G401 (cell line): ENCODE measurements around the gene ERMARD. TPM values are rescaled to one million over a fixed set of nuclear protein-coding genes. Genes with fewer than 3 reads are reported as not detected.

ENCODE experiments used
- DNase-seq: peaks from one replicate; pipeline ENCODE4 v3.0.0-alpha.2; 2015; ENCODE audit warnings: low spot score
- in situ Hi-C: cut with HindIII; loops from 2 replicates; pipeline ENCODE4 v1.10.0; 2016; ENCODE audit warnings: low sequenced_read_pairs, mixed read lengths
- total RNA-seq: library from RNA; depleted of rRNA; stranded (reverse); fragments of >200 nt; shearing (Covaris generic); gene quantifications from 2 replicates; pipeline ENCODE4 v1.2.3, GENCODE V29; 2014; rRNA removed

Gene ERMARD
- total RNA-seq, 1 experiment from 2014 or later: 26.2 TPM

DNA sequence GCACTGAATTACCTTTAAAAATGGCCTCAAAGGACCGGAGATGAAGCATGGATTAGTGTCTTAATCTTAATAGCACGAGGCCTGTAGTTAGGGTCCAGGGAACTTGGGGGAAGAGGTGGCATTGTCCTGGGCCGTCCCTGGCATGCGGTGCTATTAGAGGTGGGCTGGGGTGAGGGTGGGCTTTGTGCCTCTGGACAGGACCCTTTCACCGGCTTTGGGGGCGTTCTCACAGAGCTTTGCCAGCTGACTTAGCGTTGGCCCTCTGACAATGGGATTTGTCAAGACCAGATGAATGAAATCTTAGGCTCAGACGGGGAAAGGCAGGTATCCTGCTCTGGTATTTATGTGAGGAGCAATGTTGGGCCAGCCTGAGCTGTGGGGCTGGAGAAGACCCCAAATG is 59.6 kb downstream of the ERMARD start:
- in situ Hi-C loops: no loop called here
- DNase-seq: no peak

DNA sequence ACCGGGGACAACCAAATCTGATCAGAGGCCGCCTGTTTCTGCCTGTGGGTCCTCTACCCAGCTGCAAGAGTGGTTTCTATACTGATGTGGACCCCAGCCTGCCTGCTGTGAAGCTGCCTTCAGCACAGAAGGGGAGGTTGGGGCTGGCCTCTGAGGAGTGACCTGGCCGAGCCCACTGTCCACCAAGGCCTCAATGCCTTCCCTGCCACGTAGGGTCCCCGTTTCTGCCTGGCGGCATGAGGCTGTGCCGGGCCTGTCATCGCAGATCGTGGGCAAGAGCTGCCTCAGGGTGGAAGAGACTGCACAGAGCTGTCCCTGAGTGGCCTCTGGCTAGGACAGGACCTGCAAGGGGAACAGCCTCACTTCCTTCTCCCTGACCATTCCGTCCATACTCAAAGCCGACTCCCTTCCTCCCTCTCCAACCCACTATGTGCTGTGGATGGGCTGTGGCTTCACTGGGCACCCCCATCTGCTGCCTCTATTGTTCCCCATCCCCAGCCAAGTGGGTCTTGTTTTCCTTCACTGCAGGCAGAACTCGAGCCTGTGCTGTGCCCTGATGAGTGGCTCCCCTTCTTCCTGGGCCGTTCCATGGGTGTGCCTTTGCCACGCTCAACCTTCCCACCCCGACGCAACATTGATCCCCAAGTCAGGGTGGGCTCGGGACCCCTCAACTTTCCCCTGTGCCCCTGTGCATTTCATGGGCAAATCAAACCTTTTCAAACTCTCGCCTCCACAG is 60.3 kb downstream of the ERMARD start:
- no peak for DNase-seq
- in situ Hi-C loops: no loop called here

DNA sequence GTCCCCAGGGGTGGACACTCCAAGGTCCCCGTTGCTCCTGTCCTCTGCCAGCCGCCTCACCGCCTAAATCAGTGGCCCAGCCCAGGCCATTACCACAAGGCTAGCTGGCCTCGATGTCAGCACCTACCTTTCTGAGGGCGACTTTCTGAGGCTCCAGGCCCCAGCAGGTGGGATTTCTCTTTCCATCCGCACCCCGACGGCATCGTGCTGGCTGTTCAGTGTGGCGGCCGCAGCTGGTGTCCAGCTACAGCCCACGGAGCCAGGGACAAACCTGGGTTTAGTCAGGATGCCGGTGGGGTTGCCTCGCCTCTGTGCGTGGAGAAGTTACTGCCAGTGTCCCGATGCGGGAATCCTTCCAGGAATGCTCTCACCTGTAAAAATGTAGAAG is 60.8 kb downstream of the ERMARD start:
- in situ Hi-C loops: no loop called here
- no peak for DNase-seq

DNA sequence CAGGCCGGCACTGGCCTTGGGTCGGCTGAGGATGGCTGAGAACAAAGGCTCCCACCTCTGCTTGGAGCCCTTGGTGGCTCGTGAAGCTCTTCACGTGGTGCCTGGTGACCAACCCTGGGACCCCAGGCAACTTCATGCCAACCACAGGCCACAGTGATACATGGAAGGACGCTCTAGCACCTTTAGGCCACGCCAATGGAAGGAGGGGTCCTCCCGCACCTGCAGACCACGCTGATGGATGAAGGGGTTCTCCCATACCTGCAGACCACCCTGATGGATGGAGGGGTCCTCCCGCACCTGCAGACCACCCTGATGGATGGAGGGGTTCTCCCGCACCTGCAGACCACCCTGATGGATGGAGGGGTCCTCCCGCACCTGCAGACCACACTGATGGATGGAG is 62.5 kb downstream of the ERMARD start:
- no peak for DNase-seq
- in situ Hi-C loops: no loop called here

DNA sequence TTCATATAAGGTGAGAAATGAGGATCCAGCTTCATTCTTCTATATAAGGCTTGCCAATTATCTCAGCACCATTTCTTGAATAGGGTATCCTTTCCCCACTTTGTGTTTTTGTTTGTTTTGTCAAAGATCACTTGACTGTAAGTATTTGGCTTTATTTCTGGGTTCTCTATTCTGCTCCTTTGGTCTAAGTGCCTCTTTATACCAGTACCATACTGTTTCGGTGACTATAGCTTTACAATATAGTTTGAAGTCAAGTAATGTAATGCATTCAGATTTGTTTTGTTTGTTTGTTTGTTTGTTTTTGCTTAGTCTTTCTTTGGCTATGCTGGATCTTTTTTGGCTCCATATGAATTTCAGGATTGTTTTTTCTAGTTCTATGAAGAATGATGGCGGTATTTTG is 64.6 kb downstream of the ERMARD start:
- DNase-seq: no peak
- in situ Hi-C loops: no loop called here

DNA sequence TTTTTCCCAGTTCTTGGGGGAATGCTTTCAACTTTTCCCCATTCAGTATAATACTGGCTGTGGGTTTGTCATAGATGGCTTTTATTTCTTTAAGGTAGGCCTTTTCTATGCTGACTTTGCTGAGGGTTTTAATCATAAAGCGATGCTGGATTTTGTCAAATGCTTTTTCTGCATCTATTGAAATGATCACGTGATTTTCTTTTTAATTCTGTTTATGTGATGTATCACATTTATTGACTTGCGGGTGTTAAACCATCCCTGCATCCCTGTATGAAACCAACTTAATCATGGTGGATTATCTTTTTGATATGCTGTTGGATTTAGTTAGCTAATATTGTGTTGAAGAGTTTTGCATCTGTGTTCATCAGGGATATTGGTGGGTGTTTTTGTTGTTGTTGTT is 65.6 kb downstream of the ERMARD start:
- no peak for DNase-seq
- in situ Hi-C loops: no loop called here

DNA sequence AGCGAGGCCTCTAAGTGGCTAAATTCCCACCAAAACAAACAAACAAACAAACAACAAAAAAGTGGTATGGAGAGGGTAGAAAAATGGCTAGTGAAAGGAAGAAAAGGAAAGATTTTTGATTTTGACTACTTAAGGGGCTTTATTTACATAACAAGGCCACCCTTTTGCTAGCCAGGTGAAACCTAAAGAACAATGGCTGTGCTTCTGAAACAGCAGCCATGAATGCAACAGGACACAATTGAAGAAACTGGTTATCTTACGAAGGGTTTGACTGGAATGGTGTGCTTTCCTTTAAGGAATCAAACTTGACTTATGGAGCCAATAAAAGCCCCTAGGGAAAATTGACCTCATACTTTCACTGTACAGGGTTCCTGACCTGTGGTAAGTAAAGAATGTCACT is 68.9 kb downstream of the ERMARD start:
- in situ Hi-C loops: no loop called here
- DNase-seq: no peak

DNA sequence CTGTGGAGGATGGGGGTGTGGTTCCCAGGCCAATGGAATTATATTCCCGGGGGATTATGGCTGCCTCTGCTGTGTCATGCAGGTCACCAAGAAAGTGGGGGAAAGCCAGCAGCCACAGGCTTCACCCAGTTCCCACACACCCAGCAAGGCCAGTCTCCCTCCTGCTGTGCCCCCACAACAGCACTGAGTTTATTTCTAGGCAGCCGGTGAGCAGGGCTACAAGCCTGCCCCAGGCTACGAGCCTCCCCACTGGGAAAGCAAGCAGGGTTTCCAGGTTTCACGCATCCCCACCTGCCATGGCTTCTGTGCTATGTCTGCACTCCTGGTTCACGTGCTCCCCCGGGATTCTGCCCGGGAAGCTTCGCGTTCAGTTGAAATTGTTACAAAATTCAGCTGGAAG is 72.6 kb downstream of the ERMARD start:
- DNase-seq: no peak
- in situ Hi-C loops: no loop called here

DNA sequence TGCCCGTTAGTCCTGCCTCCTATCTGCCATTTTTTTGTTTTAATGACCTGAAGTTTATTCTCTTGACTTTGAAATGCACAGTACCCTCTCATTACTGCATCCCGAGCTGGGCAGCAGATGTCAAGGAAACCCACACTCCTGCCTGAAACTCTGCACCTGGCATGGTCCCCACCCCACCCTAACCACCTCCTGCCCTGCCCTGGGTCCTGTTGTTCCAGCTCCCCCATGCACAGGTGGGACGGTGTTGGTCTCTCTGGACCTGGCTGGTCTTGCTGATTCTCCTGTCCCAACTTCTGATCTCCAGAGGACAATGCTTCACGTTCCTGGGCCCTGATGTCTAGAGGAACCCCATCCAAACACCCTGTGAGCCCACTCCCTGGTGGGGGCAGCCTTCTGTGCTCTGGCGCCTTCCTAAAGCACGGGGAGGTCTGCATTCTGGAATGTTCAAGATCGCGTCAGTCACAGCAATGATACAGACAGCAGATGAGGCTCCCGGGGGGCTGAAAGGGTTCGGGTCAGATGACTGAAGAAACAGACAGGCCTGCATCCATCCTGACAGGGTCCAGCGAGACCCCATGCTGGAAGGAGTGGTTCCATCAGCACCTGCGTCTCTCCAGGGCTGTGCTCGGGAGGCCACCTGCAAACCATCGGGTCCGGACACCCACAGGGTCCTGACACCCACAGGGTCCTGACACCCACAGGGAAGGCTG is 73.6 kb downstream of the ERMARD start:
- in situ Hi-C loops: loop anchor here (25.0 kb wide), 1 partner anchor 312 kb away; no protein-coding TSS in a partner anchor
- no peak for DNase-seq

DNA sequence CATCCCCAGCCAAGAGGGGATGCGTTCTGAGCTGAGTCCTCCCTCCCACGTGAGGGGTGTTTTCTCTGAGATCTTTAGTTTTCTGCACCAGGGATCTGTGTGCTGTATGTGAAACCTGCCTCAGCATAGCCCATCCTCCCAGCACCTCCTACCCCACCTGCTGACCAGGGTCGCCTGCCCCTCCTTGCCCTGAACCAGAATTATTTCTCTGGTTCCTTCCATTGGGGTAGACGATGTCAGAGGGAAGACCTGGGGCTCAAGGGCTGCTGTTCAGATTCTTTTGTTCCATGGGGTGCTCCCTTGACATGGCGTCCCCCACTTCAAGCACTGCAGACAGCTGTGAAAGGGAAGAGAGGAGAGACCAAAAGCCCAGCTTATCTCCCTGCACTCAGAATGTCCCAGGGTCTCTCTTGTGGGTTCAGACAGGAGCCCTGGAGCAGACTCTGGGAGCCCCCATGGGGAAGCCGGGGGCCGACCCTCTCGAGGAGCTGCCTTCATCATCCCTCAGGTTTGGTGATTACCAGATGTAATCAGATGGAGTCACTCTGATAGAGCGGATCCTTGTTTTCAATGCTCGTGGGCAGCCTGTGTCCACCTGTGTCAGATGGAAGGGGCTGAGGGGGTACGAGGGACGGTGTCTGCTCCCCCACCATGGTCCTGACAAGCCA is 74.3 kb downstream of the ERMARD start:
- in situ Hi-C loops: loop anchor here (25.0 kb wide), 1 partner anchor 312 kb away; no protein-coding TSS in a partner anchor
- DNase-seq: no peak

DNA sequence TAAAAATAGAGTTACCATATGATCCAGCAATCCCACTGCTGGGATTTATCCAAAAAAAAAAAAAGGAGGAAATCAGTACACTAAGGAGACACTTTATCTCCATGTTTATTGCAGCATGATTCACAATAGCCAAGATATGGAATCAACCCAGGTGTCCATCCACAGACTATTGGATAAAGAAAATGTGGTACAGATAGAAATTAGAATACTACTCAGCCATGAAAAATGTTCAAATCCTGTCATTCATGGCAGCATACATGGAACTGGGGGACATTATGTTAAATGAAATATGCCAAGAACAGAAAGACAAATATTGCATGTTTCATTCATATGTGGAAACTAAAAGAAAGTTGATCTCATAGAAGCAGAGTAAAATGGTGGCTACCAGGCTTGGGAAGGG is 75.3 kb downstream of the ERMARD start:
- DNase-seq: no peak
- in situ Hi-C loops: loop anchor here (25.0 kb wide), 1 partner anchor 311 kb away; no protein-coding TSS in a partner anchor

DNA sequence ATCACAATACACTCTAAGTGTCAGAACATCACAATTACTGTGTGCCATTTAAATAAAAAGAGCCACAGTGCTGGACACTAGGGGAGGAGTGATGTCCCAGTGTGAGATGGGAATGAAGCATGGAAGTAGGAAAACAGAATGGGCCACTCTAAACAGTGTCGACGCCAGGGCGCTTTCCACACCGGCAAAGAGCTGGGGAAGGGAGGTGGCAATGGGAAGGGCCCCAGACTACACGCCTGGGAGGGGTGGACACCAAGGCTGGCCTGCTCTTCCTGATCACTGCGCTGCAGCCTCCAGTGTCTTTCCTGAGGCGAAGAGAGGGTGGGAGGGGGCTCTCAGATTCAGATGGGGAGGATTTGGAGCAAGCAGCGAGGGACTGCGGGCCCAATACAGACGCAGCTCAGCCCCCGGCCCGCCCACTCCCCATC is 75.9 kb downstream of the ERMARD start:
- DNase-seq: no peak
- in situ Hi-C loops: loop anchor here (25.0 kb wide), 1 partner anchor 310 kb away; no protein-coding TSS in a partner anchor

DNA sequence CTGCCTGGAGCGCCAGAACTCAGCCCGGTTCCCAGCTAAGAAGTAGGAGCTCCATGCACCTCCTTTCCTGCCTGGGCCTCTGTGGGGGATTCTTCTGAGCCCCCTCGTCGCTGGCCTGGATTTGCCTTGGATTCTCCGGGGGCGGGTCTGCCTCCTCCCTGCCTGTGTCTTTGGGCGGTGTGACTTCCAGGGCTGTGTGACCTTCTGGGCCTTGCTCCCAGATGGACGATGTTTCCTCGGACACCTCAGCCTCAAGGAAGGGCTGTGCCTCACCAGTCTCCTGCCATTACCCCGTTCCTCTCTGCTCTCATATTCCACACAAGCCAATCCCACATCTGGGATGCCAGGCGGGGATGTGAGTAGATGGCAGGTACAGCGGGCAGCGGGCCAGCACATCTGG is 76.8 kb downstream of the ERMARD start:
- DNase-seq: no peak
- in situ Hi-C loops: loop anchor here (25.0 kb wide), 1 partner anchor 309 kb away; no protein-coding TSS in a partner anchor

DNA sequence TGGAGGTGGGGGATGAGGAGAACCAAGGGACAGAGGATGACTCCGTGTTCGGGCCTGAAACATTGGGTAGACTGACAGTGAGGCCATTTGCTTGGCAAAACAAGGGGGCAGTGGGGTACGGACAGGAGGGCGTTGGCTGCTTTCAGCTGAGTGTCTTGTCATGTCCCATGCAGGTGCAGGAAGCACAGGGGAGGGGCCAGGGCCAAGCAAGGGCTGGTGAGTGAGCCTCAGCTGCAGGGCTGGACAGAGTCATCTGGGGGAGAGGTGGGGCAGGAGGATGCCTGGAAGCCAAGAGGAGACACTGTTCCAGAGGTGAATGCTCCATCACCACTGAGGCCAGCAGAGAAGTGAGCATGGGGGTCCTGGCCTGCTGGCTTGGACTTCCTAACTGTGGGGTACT is 78.4 kb downstream of the ERMARD start:
- DNase-seq: no peak
- in situ Hi-C loops: loop anchor here (25.0 kb wide), 1 partner anchor 308 kb away; no protein-coding TSS in a partner anchor

DNA sequence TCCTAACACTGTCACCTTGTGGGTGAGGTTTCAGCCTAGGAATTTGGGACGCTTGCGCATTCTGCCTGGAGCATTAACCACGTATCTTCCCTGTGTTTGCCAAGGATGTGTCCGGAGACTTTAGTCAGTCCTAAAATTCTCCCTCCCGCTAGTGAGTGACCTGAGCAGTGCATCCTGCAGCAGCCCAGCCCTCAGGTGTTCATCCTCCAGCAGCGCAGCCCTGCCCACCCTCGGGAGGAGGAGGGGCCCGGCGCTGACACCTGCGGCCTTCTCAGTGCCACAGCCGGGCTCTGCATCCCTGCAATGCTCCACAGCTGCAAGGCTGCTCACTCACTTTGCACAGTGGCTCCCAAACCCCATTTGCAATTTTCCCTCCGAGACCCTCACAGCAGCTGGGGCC is 79.5 kb downstream of the ERMARD start:
- no peak for DNase-seq
- in situ Hi-C loops: loop anchor here (25.0 kb wide), 1 partner anchor 306 kb away; no protein-coding TSS in a partner anchor

Other genes starting within 250 kb of the ERMARD start
- gene WDR27, start 49.6 kb upstream of the ERMARD start, total RNA-seq: 12.1 and 20.9 TPM in 2 replicates
- gene C6orf120, start 49.5 kb upstream of the ERMARD start, total RNA-seq: 43.4 and 54.8 TPM in 2 replicates
- gene PHF10, start 27.1 kb upstream of the ERMARD start, total RNA-seq: 43.2 and 47.4 TPM in 2 replicates
- gene DYNLT2, start 50 bp upstream of the ERMARD start, total RNA-seq: 0.37 and 1.6 TPM in 2 replicates